Skeletal muscle tissue (tissue), 4 donors: ENCODE measurements around the gene KRTAP4-6. TPM values are rescaled to one million over a fixed set of nuclear protein-coding genes. Genes with fewer than 3 reads are reported as not detected.
"Not testable (repeated sequence)": the region's sequence is repeated elsewhere in the genome, so short reads cannot be mapped to it uniquely, and the experiment has no call there.

Source experiments
- H3K27ac ChIP-seq: one replicate; pipeline ENCODE4 v1.7.0; 2013; ENCODE audit warnings: mild to moderate bottlenecking, low read depth, low read length, inconsistent platforms
- H3K27me3 ChIP-seq, 3 donors: one replicate each; pipeline ENCODE4 v1.7.0; 2013; ENCODE audit warnings: low read length in 3 of 3; ENCODE audit not compliant: control insufficient read depth in 3 of 3, insufficient read depth in 3 of 3
- H3K36me3 ChIP-seq, 3 donors: one replicate each; pipeline ENCODE4 v1.7.0; 2013; ENCODE audit warnings: low read length in 3 of 3; ENCODE audit not compliant: control insufficient read depth in 3 of 3, insufficient read depth in 3 of 3
- H3K4me1 ChIP-seq, 3 donors: one replicate each; pipeline ENCODE4 v1.7.0; 2013; ENCODE audit warnings: low read length in 3 of 3, mild to moderate bottlenecking in 3 of 3; ENCODE audit not compliant: control insufficient read depth in 3 of 3, insufficient read depth in 3 of 3
- H3K4me3 ChIP-seq, 3 donors: one replicate each; pipeline ENCODE4 v1.7.0; 2013; ENCODE audit warnings: low read length in 3 of 3
- H3K9ac ChIP-seq, 3 donors: one replicate each; pipeline ENCODE4 v1.7.0; 2013; ENCODE audit warnings: low read length in 3 of 3, mild to moderate bottlenecking in 3 of 3, moderate library complexity in 2 of 3, low read depth in 1 of 3
- H3K9me3 ChIP-seq, 3 donors: one replicate each; pipeline ENCODE4 v1.7.0; 2013; ENCODE audit warnings: low read length in 3 of 3; ENCODE audit not compliant: control insufficient read depth in 3 of 3
- total RNA-seq: library from RNA; depleted of rRNA; stranded (reverse); fragments of >200 nt; gene quantifications from one replicate; pipeline ENCODE4 v1.2.3, GENCODE V29; 2014
- donor health status: Osteomylitis.

Gene KRTAP4-6
- total RNA-seq, 1 donor from 2014 or later, result not detected

- Histone ChIP-seq H3K9me3 (no peaks in the 10 kb centered on the region), H3K27ac (no peak overlapping the region), H3K36me3 (no peaks in the 10 kb centered on the region), H3K4me1 (no peaks in the 10 kb centered on the region), H3K4me3 (no peak overlapping the region), H3K9ac (no peak overlapping the region), H3K27me3 (peaks cover 5 to 7% (median 5%) of the 10 kb centered on the region in 3 donors)
These were observed 31.5 kb upstream of the KRTAP4-6 start for GRCh38 chr17:41171886-41172285.

- Histone ChIP-seq H3K9me3 (no peaks in the 10 kb centered on the region), H3K27ac (no peak within 1 kb of the TSS), H3K9ac (no peak within 1 kb of the TSS), H3K4me1 (no peaks in the 10 kb centered on the region), H3K4me3 (no peak within 1 kb of the TSS), H3K27me3 (no peaks in the 10 kb centered on the region), H3K36me3 (no peaks in the 10 kb centered on the region)
These were observed 27.8 kb upstream of the KRTAP4-6 start, which contains the start of gene KRTAP4-3 for GRCh38 chr17:41168121-41168520. KRTAP4-3 (minus strand) TSS chr17:41168221; CDS start chr17:41168172, 49 bp downstream.

GRCh38 chr17:41167561-41167960 lies 27.2 kb upstream of the KRTAP4-6 start:
- Histone ChIP-seq H3K4me3 (no peak overlapping the region), H3K27me3 (peaks cover 0 to 5% (median 0%) of the 10 kb centered on the region in 3 donors), H3K9me3 (no peaks in the 10 kb centered on the region), H3K36me3 (no peaks in the 10 kb centered on the region), H3K27ac (no peak overlapping the region), H3K9ac (no peak overlapping the region), H3K4me1 (no peaks in the 10 kb centered on the region)

- Histone ChIP-seq H3K27me3 (peaks cover 5 to 14% (median 6%) of the 10 kb centered on the region in 3 donors), H3K9me3 (no peaks in the 10 kb centered on the region), H3K27ac (no peak overlapping the region), H3K4me3 (no peak overlapping the region), H3K9ac (no peak overlapping the region), H3K4me1 (no peaks in the 10 kb centered on the region), H3K36me3 (no peaks in the 10 kb centered on the region)
These were observed 23.5 kb upstream of the KRTAP4-6 start for GRCh38 chr17:41163828-41164227.

- Histone ChIP-seq H3K27me3 (peaks cover 5 to 16% (median 8%) of the 10 kb centered on the region in 3 donors), H3K36me3 (no peaks in the 10 kb centered on the region), H3K9me3 (no peaks in the 10 kb centered on the region), H3K4me1 (no peaks in the 10 kb centered on the region), H3K4me3 (no peak within 1 kb of the TSS), H3K9ac (no peak within 1 kb of the TSS), H3K27ac (no peak within 1 kb of the TSS)
These were observed 20.3 kb upstream of the KRTAP4-6 start, which contains the start of gene KRTAP4-4 for GRCh38 chr17:41160648-41161047. KRTAP4-4 (minus strand) TSS chr17:41160748; CDS start chr17:41160691, 57 bp downstream.

- H3K4me3 ChIP-seq, H3K4me1 ChIP-seq, H3K36me3 ChIP-seq, H3K9ac ChIP-seq, H3K9me3 ChIP-seq, H3K27ac ChIP-seq: not testable (repeated sequence)
- peaks cover 5 to 16% (median 8%) of the 10 kb centered on the region in 3 donors for H3K27me3 ChIP-seq
These were observed 19.8 kb upstream of the KRTAP4-6 start for GRCh38 chr17:41160190-41160589.

DNA sequence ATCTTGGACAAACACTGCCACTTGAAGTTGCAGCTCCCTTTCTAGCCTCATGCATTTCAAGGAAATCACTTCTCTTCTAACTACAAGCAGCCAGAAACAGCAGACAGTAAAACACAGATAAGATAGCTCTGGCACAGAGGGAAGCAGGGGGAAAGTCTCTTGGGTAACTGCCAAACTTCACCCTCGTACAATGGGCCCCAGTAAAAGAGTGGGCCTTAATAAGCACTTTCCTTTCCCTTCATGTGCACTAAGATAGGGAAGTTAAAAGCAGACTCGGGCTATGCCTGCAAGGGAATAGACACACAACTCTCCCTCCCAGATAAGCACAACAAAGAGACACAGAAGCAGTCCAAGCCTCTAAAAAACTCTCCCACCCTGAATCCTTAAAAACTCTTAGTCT lies 13.5 kb upstream of the KRTAP4-6 start:
- H3K9ac ChIP-seq, result no peak overlapping the region
- no peaks in the 10 kb centered on the region for H3K4me1 ChIP-seq
- no peaks in the 10 kb centered on the region for H3K36me3 ChIP-seq
- H3K27me3 ChIP-seq, result peaks cover 2 to 4% (median 3%) of the 10 kb centered on the region in 3 donors
- no peak overlapping the region for H3K4me3 ChIP-seq
- no peaks in the 10 kb centered on the region for H3K9me3 ChIP-seq
- H3K27ac ChIP-seq, result no peak overlapping the region

- Histone ChIP-seq H3K27ac (no peak overlapping the region), H3K4me1 (no peaks in the 10 kb centered on the region), H3K9ac (no peak overlapping the region), H3K27me3 (peaks cover 0 to 3% (median 2%) of the 10 kb centered on the region in 3 donors), H3K36me3 (no peaks in the 10 kb centered on the region), H3K4me3 (no peak overlapping the region), H3K9me3 (no peaks in the 10 kb centered on the region)
These were observed 11.2 kb upstream of the KRTAP4-6 start for GRCh38 chr17:41151525-41151924.

- Histone ChIP-seq H3K36me3 (no peaks in the 10 kb centered on the region), H3K9me3 (no peaks in the 10 kb centered on the region), H3K4me1 (no peaks in the 10 kb centered on the region), H3K27ac (no peak overlapping the region), H3K27me3 (peaks cover 0 to 3% (median 2%) of the 10 kb centered on the region in 3 donors), H3K4me3 (no peak overlapping the region), H3K9ac (no peak overlapping the region)
These were observed 9.7 kb upstream of the KRTAP4-6 start for GRCh38 chr17:41150026-41150425.

DNA sequence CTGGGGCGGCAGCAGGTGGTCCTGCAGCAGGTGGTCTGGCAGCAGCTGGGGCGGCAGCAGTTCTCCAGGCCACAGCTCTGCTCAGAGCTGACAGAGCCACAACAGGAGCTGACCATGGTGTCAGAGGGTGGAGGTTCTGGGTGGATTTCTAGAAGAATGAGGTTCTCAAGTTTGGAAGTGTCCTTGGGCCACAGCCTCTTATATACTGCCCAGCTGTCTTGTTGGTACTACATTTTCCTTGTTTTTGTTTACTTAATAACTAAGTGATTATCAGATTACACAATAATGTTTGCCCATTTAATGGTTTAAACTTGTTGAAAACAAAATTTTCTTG lies 9.3 kb upstream of the KRTAP4-6 start, which contains the start of gene KRTAP4-5:
TSS of gene KRTAP4-5 (minus strand) at position 174 of the 334 bp plus-strand sequence. CDS start at position 116, 58 bp downstream.
- Histone ChIP-seq H3K27ac (no peak within 1 kb of the TSS), H3K9me3 (no peaks in the 10 kb centered on the region), H3K36me3 (no peaks in the 10 kb centered on the region), H3K27me3 (peaks cover 0 to 3% (median 2%) of the 10 kb centered on the region in 3 donors), H3K9ac (no peak within 1 kb of the TSS), H3K4me3 (no peak within 1 kb of the TSS), H3K4me1 (no peaks in the 10 kb centered on the region)
